Activated CD4-positive, alpha-beta T cell treated with anti-CD3 and anti-CD28 coated beads, Interleukin-2, amount 50 U/mL, for 48 hours (primary cell): ENCODE results near the gene SIPA1L2.

Source experiments
- DNase-seq, 2 experiments: peaks; one replicate each; pipeline ENCODE4 v3.0.0-alpha.2; 2020

Gene SIPA1L2

GRCh38 chr1:232641507-232641906 lies 11.6 kb upstream of the SIPA1L2 start:
- DNase-seq: no peak

GRCh38 chr1:232636799-232637198 lies 6.9 kb upstream of the SIPA1L2 start:
- DNase-seq: no peak

GRCh38 chr1:232635778-232636356 lies 5.9 kb upstream of the SIPA1L2 start:
- DNase-seq: no peak

GRCh38 chr1:232635279-232635678 lies 5.3 kb upstream of the SIPA1L2 start:
- DNase-seq: no peak

- DNase-seq: no peak
These were observed 4.2 kb upstream of the SIPA1L2 start for GRCh38 chr1:232634096-232634495.

- DNase-seq: no peak
These were observed 912 bp upstream of the SIPA1L2 start for GRCh38 chr1:232630894-232631195.

- peak; percentile 34 to 41 for DNase-seq
These were observed 485 bp downstream of the SIPA1L2 start for GRCh38 chr1:232629250-232630046.

- peak in 1 of 2 experiments; percentile 42 for DNase-seq
These were observed 1.3 kb downstream of the SIPA1L2 start for GRCh38 chr1:232628335-232629249.

GRCh38 chr1:232627645-232628334 lies 2.1 kb downstream of the SIPA1L2 start:
- no peak for DNase-seq

GRCh38 chr1:232627171-232627570 lies 2.8 kb downstream of the SIPA1L2 start:
- DNase-seq: no peak

- DNase-seq: no peak
These were observed 3.5 kb downstream of the SIPA1L2 start for GRCh38 chr1:232626452-232626851.

GRCh38 chr1:232625319-232625868 lies 4.5 kb downstream of the SIPA1L2 start:
- DNase-seq: no peak

GRCh38 chr1:232624546-232625281 lies 5.2 kb downstream of the SIPA1L2 start:
- no peak for DNase-seq

- DNase-seq: no peak
These were observed 7.0 kb downstream of the SIPA1L2 start for GRCh38 chr1:232622981-232623380.

- no peak for DNase-seq
These were observed 7.6 kb downstream of the SIPA1L2 start for GRCh38 chr1:232622378-232622777.

- no peak for DNase-seq
These were observed 8.9 kb downstream of the SIPA1L2 start for GRCh38 chr1:232621050-232621449.

GRCh38 chr1:232620356-232620969 lies 9.5 kb downstream of the SIPA1L2 start:
- DNase-seq: no peak

- no peak for DNase-seq
These were observed 12.7 kb downstream of the SIPA1L2 start for GRCh38 chr1:232617237-232617636.

GRCh38 chr1:232615306-232615800 lies 14.6 kb downstream of the SIPA1L2 start:
- no peak for DNase-seq

- DNase-seq: no peak
These were observed 15.1 kb downstream of the SIPA1L2 start for GRCh38 chr1:232614811-232615210.

GRCh38 chr1:232613752-232614381 lies 16.1 kb downstream of the SIPA1L2 start:
- no peak for DNase-seq
